Iris pigment epithelial cell (primary cell): ENCODE data around the gene UBTF.

ENCODE experiments used
- DNase-seq: peaks from one replicate; pipeline ENCODE4 v3.0.0-alpha.2; 2011; ENCODE audit warnings: low read depth

The UBTF gene, protein sequence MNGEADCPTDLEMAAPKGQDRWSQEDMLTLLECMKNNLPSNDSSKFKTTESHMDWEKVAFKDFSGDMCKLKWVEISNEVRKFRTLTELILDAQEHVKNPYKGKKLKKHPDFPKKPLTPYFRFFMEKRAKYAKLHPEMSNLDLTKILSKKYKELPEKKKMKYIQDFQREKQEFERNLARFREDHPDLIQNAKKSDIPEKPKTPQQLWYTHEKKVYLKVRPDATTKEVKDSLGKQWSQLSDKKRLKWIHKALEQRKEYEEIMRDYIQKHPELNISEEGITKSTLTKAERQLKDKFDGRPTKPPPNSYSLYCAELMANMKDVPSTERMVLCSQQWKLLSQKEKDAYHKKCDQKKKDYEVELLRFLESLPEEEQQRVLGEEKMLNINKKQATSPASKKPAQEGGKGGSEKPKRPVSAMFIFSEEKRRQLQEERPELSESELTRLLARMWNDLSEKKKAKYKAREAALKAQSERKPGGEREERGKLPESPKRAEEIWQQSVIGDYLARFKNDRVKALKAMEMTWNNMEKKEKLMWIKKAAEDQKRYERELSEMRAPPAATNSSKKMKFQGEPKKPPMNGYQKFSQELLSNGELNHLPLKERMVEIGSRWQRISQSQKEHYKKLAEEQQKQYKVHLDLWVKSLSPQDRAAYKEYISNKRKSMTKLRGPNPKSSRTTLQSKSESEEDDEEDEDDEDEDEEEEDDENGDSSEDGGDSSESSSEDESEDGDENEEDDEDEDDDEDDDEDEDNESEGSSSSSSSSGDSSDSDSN

GRCh38 chr17:44219616-44220212, at the start of gene UBTF:
Gene UBTF, minus strand, starts transcription at chr17:44219675. Its CDS starts 1,446 bp downstream, at chr17:44218229.
- DNase-seq, result peak; percentile 69

DNA sequence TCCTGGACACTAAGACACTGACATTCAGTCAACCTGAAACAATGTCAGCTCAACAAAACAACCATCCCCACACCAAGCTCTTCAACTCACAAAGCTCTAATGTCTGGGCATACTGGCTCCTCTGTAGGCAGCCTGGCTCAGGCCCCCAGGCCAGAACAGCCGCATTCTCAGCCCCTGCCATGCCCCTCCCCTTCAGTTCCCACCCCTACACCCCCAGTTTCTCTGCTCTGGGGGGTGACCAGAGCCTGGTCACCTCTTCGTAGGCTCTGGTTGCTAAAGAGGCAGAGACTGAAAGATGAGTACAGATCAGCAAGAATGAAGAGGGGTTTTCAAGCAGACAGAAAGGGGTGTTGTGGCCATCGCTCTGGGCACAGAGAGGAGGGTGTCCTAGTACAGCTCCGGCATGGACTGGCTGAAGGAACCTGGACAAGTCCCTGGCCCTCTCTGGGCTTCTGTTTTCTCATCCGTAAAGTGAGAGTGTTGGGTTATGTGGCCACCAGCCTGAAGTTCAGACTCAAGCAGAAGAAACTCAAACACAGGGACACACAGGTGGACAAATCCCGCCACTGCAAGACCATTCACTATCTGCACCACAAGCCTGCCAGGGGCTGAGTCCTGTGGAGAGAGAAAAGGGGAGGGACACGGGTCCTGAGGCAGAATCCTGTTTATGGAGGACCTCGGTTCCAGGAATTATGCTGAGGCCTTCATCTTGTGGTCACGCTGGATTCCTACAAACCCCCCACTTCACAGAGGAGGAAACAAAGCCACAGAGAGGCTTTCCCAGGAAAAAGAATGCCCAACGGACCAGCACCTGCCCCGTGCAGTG, 49.4 kb upstream of the UBTF start:
- DNase-seq, result no peak

DNA sequence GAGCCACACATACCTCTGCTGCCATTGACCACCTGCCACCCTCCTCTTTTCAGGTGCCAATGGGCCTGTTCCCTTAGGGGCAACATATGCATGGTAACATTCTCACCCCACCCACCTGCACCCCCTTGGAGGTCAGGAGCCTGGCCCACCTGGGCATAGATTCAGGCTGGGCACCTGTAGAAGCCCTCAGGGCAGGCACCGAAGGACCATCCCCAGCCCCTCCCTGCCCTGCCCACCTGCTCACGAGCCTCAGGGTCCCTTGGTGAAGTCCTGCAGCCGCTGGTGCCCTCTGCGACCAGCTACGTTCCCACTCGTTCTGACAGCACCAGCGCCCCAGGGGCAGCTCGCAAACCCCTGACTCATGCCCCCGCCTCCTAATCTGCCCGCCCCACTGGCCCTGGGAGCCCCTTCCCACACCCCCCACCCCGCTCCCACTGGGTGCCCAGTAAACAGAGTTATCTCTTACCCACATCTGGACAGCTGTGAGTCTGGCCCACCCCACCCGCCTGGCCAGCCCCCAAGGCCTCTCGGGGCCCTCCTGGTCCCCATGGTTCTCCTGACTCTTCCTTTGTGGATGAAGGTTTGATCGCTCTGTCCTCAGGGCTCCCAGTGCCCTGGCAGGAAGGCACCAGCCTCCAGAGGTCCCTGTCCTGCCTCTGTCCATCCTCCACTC, 48.5 kb upstream of the UBTF start, which contains the start of gene SLC4A1:
SLC4A1 (minus strand) TSS at position 318 of the 673 bp plus-strand sequence. CDS start 5,269 bp downstream, outside the sequence.
- DNase-seq, result no peak

DNA sequence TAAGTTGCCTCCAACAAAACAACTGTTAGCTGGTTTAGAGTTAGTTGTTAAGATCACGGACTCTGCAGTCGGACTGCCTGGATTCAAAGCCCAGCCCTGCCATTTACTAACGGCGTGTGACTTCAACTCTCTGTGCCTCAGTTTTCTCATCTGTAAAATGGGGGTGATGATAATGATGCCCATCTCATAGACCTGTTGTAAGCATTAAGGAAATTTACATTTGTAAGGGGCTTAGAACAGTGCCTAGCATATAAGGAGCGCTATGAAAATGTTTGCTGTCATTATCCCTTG, 47.6 kb upstream of the UBTF start:
- DNase-seq, result no peak

- DNase-seq, result no peak
Observed at GRCh38 chr17:44266402-44267164, 47.1 kb upstream of the UBTF start.

DNA sequence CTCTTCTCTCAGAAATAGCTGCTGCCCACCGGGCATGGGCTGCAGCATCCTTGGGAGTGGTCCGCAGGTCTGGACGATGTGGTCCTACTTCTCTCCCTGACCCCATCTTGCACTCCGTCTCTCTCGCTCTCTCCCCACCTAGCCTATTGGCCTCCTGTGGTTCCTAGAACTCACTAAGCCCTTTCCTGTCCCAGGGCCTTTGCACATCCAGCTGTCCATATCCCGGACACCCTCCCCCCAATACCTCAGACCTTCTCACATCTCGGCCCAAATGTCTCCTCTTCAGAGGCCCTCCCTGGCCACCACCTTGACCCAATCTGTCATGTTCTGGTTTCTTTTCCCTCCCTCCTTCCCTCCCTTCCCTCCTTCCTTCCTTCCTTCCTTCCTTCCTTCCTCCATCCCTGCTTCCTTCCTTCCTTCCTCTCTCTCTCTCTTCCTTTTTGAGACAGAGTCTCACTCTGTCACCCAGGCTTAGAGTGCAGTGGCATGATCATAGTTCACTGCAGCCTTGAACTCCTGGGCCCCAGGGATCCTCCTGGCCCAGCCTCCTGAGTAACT, 43.9 kb upstream of the UBTF start:
- DNase-seq, result no peak

DNA sequence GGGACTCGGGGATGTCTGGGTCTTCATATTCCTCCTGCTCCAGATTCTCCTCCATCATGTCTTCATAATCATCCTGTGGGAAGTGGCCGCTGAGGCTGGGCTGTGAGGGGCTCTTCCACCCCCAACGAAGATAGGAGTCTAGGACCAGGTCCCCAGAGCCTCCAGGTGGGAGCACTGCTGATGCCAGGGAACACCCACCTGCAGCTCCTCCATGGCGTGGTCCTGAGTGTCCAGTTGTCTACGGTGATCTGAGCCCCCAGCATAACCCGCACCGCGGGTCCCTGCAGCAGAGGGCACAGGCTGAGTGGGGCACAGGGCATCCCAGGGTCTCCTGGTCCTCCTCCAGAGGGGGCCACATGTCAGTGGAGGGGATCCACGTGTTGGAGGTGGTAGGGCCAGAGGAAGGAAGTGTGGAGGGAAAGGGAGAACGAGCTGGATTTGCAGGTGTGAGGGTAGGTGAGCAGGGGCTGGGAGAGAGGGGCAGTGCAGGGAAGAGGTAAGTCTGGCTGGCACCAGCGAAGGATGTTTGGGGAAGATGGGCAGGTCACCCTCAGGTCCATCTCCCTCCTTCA, 43.3 kb upstream of the UBTF start:
- no peak for DNase-seq

GRCh38 chr17:44260296-44260695, 40.8 kb upstream of the UBTF start:
- DNase-seq, result no peak

- DNase-seq, result no peak
Observed at GRCh38 chr17:44258811-44259351, 39.4 kb upstream of the UBTF start.

GRCh38 chr17:44257815-44258760, 38.6 kb upstream of the UBTF start:
- no peak for DNase-seq

DNA sequence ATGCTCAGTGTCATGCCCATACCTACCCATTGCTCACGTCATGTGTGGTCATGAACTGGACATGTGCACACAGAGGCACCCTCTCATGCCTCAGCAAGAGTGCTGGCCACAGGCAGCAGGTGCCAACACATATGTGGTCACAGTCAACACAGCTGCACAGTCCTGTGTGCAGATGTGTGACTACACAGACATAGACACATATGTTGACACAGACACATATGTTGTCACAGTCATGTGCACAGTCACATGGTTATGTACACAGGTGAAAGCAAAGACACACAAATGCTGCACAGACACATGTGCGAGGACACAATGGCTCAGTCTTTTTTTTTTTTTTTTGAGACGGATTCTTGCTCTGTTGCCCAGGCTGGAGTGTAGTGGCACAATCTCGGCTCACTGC, 37.2 kb upstream of the UBTF start:
- no peak for DNase-seq

DNA sequence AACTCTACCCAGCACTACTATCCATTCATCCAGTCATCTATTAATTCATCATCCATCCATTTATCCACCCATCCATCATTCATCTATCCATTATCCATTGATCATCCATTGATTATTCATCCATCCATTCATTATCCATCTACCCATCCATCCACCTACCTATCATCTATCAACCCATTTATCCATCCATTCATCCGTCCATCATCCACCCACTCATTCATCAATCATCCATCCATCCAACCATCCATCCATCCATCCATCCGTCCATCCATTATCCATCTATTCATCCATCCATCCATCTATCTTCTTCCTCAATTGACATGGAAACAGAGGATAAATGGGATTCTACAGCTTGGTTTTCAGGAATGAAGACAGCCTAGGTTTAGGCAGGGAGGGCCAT, 36.4 kb upstream of the UBTF start:
- DNase-seq, result no peak

DNA sequence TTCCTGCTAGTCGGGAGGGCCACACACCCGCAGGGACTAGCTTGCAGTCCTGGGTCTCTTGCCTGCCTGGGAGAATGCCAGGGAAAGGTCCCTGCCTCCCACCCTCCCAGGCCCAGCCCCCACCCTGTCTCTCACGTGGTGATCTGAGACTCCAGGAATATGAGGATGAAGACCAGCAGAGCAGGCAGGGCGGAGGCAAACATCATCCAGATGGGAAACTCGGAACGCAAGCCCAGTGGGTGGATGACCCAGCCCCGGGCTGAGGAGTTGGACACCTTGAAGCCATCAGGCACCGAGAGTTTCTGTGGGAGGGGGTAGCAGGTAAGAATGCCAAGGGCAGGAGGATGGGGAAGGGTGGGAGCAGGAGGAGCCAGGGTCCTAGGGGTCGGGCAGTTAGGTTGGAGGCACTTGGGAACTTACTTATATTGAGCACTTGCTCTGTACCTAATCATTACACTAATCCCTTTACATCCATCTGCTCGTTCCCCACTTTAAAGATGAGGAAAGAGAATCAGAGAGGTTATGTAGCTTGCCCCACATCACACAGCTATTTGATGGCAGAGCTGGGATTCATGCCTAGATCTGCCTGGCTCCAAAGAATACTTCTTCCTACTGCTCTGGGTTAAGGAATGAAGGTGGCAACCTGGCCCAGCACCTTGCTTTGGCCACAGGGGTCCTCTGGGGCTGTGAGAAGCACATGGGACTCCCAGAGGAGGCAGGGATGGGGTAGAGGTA, 35.1 kb upstream of the UBTF start:
- DNase-seq, result no peak

GRCh38 chr17:44253006-44253405, 33.5 kb upstream of the UBTF start:
- DNase-seq, result no peak

DNA sequence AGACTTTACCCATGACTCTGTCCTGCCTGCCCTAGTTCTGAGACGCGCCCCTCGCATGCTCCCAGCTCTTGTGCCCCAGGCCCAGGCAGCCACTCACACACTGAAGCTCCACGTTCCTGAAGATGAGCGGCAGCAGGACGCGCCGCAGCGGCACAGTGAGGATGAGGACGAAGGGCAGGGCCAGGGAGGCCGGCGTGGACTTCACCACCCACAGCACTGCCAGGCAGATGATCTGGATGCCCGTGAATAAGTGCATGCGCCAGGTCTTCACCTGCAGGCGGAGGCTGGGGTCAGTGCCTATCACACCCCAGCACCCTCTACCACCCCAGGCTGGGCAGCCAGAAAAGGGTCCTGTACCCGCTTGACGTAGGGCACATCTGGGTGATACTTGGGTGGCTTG, 31.6 kb upstream of the UBTF start:
- no peak for DNase-seq

DNA sequence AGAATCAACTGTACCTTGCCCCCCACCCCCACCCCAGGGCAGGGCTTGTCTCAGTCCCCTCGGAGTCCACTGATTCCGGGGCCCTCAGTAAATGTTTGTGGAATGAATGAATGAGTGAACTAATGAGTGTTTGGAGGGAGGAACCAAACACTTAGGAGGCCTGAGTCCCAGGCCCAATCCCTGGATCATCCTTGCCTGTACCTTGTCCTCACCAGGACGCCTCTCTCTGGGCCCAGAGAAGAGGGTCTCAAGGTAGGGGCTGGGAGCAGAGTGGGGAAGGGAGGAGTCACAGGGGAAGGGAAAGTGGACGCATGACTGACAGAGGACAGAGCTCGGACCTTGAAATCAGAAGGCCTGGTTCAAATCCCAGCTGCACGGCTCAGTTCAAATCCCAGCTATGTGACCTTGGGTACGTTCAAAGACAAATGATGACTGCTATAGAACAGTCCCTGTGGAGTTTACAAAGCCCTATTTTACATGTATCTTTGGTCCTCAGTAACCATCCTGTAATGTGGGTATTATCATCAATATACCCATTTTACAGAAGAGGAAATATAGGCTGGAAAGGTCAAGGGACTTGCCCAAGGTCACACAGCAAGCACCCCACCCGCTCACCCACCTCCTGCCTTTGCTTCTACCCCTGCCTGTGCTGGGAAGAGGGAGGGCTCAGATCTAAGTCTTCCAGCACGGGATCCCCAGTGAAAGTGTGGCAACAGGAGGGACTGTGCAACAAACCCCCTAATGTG, 30.2 kb upstream of the UBTF start:
- no peak for DNase-seq
